GOT3 (cell line): ENCODE data around the gene ERC2.

Source experiments
- DNase-seq: peaks from one replicate; lab custom pipeline; 2025; ENCODE audit warnings: mixed read lengths; lab: John Stamatoyannopoulos, UW

ERC2 gene

DNA sequence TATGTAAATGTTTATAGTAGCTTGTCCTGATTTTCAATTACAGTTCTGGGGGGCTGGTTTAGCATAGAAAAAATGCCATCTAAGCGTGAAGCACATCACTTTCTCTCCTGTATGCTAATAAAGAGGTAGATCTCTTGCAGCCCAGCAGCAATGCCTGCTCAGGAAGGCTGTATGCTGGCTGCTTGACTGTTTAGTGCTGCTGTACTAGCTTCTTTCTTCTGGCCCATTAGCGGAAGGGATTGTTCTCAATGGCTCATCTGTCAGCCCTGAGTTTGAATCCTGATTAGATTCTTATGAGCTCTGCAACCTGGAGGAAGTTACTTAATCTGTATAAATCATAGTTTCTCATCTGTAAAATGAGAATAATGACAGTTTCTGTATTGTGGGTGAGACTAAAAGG lies 478.9 kb downstream of the ERC2 start:
- no peak for DNase-seq

DNA sequence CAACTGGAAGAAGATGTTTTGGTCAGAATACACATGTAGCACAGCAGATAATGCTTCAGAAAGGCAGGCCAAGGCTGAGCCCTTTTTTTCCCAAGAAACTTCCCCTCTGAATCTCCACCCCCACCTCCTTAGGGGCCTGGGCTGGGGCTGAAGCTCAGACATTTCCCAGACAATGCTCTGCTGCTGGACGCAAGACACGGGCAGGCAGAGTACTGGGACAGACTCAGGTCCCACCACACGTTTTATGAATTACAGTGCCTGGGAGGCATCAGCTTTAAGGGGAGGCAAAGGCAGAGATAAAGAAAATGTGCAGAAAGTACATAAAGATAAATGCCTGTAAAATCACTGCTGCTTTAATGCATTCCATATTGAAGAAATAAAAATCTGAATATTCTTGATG lies 479.4 kb downstream of the ERC2 start:
- DNase-seq = no peak

DNA sequence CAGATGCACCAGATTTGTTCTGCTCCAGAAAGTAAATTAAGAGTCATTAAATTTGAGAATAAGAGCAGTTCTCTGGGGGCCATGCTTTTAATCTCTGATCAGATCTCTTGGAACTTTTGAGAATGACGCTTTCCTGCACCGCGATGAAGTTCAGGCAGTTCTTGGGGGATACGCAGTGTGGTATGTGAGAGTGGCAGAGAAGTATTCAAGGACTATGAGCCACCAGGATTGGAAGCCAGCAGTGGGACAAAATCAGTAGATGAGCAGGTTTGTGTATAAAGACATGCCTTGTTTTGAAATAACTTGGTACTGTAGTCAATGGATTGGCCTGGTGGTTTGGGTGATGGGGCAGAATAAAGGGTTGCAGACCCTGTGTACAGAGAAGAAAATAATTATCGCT lies 483.6 kb downstream of the ERC2 start:
- DNase-seq = no peak

- DNase-seq = no peak
These were observed 489.3 kb downstream of the ERC2 start for GRCh38 chr3:55978953-55979352.

- no peak for DNase-seq
These were observed 493.7 kb downstream of the ERC2 start for GRCh38 chr3:55974421-55975165.

- DNase-seq = no peak
These were observed 498.6 kb downstream of the ERC2 start for GRCh38 chr3:55969634-55970033.

DNA sequence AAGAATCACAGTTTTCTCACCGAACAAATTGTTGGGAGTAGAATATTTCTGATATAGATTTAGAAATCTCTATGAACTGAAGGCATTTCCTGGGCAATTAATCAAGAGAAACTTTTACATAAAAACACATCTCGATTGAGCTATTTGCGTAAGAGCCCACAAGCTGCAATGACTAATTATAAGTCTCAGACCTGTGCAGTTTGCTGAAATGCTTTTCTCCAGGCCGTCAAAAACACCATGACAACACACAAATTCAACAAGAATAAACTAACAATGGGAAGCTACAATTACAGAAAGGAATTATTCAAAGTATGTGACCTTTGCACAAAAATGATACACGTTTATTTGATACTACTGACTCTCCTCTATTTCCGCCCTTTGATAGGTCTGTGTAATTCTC lies 499.9 kb downstream of the ERC2 start:
- DNase-seq = no peak

DNA sequence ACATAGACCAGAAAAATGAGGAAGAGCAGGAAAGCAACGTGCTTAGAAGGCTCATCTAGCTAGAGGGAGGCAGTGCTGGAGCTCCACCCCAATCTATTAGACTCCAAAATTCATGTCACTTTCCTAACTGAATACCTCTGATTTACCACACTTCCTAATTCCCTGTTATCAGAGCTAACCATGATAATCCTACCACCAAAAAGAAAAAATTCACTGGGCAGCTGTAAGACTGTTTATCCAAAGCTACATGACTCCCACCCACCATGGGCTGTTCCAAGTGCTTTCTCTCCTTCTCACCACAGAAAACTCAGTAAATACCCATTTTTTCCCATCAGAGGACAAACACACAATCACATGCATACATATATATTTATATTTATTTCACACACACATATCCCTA lies 501.7 kb downstream of the ERC2 start:
- no peak for DNase-seq

DNA sequence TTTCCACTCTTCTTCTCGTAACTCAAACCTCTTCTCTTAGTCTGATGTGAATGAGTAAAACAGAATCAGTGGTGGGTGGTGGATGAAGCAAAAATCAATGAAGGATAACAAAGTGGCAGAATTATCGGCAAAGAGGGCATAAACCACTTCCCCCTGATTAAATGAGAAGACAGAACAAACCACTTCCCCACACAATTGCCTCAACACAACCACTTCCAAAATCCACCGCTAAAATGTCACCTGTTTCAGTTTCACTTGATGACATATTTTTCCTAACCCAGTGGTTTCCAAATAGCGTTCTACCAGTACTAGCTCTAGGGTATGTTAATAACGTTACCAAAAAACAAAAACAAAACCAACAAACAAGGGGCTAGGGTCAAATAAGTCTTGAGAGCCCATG lies 502.5 kb downstream of the ERC2 start:
- DNase-seq = no peak

DNA sequence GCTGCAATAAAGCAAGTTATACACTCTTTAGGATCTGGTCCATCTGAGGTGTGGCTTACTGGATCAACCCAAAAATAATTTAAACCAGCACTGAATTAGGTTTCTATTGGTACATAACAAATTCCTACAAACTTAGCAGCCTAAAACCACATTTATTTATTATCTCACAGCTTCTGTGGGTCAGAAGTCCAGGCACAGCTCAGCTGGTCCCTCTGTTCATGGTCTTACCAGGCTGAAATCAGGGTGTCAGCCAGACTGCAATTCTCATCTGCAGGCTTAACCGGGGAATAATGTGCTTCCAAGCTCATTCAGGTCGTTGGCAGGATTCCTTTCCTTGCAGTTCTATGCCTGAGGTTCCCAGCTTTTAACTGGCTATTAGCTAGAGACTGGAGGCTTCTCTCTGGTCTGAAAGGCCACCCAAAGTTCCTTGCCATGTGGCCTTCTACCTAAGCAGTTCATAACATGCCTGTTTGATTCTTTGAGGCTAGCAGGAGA lies 503.7 kb downstream of the ERC2 start:
- no peak for DNase-seq

GRCh38 chr3:55963601-55964000 lies 504.7 kb downstream of the ERC2 start:
- DNase-seq = no peak

- DNase-seq = no peak
These were observed 508.7 kb downstream of the ERC2 start for GRCh38 chr3:55959471-55960080.

GRCh38 chr3:55958605-55959004 lies 509.7 kb downstream of the ERC2 start:
- no peak for DNase-seq

- DNase-seq = no peak
These were observed 512.3 kb downstream of the ERC2 start for GRCh38 chr3:55955891-55956477.

- no peak for DNase-seq
These were observed 516.9 kb downstream of the ERC2 start for GRCh38 chr3:55951388-55951787.

GRCh38 chr3:55947406-55947805 lies 520.9 kb downstream of the ERC2 start:
- no peak for DNase-seq

DNA sequence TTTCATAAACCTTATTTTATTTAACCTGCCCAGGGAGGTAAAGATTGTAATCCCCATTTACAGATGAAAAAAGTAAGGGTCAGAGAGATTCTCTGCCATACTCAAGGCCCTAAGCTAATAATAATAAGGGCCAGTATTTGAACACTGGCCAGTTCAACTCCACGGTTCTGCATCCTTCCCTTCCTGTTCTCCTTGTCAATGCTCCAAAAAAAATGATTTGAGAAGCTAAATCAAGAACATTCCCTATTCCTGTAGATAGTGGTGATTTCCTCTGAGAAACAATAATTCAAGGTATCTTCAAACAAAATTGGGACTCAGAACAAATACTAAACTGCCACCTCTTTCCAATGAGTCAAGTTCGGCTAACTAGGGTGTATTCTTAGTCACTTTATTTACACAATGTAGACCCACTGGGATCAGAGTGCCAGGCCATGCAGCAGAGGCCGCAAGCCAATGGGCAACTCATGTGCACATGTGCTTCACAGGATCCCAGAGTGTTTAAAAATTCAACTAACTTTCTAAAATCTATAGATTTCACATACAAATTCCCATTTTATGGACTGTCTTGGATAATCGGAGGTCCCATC lies 521.6 kb downstream of the ERC2 start:
- no peak for DNase-seq

- no peak for DNase-seq
These were observed 525.4 kb downstream of the ERC2 start for GRCh38 chr3:55942868-55943267.

DNA sequence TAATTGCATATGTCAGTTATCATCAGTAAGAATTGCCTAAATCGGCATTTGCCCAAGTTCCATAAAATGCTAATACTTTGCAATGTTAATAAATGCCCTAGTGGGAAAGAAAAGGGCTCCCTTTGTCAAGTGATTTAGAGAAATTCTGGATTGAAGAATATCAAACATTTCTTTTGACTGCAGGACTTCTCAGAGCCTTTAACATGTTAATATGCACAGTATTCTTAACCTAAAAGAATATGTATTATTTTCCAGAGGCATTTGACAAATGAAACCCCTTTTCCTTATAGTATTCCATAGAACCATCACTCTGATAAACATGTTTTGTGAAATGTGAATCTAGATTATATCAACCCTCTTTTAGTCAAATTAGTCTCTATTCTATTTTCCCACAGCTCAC lies 529.0 kb downstream of the ERC2 start:
- no peak for DNase-seq

- no peak for DNase-seq
These were observed 531.0 kb downstream of the ERC2 start for GRCh38 chr3:55937301-55937700.

DNA sequence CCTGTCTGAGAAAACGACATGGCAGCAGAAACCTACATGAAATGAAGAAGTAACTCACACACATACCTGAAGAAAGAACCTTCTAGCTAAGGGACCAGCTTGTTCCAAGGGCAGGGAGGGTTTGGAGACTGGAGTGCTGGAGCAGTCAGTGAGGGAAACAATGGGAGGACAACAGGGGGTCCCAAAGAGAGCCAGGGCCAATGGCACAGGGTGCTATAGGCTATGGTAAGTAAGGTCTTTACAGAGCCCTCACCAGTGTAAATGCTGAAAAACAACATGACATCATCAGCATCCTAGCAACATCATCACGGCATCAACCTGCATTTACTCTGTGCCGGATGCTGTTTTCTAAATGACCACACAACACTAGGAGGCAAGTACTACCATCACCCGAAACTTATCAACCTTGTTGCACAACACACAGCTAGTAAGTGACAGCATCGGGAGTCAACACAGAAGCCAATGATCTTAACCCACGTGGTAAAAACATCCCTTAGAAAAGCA lies 531.7 kb downstream of the ERC2 start:
- DNase-seq = no peak

DNA sequence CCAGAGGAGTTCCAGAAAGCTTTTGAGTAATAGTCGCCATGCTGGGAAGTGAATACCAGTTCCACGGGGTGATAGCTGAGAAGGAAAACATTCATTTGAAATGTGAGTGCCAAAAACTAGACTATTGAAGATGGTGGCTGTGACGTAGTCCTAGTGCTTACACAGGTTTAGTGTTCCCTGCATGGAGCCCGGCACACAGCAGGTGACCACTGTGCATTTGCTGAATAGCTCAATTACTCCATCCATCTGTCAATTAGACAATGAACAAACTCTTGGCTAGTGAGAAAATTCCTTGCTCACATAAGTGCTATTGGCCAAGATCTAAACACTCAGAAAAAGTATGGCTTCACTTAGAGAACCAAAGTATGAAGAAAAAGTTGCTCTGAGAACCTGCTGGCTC lies 533.0 kb downstream of the ERC2 start:
- no peak for DNase-seq

- DNase-seq = no peak
These were observed 533.5 kb downstream of the ERC2 start for GRCh38 chr3:55934771-55935170.
